HepG2 (cell line): ENCODE measurements around the gene PIEZO1. TPM values are rescaled to one million over a fixed set of nuclear protein-coding genes. Genes with fewer than 3 reads are reported as not detected.

Source experiments
- ATAC-seq: fragments of 200-7000 bp; cut with Tn5 transposase; 3 replicates; pipeline ENCODE4 v1.9.1; 2020; ENCODE audit warnings: mild to moderate bottlenecking, moderate library complexity
- BruUV-seq: library from RNA; stranded (reverse); fragments of 400-500 nt; replicated peaks from 2 replicates; lab custom pipeline; 2021; lab: Mats Ljungman, UMichigan
- CTCF ChIA-PET: fragments of 300-600 bp; formaldehyde crosslinking; extraction: SDS; loops from one replicate; lab custom pipeline; 2021; ENCODE audit warnings: low total read pairs, inconsistent platforms, low intra/inter-chr PET ratio; lab: Yijun Ruan, JAX
- POLR2A ChIA-PET: fragments of 350-600 bp; sonication (Branson Sonifier 250); formaldehyde crosslinking; loops from one replicate; lab custom pipeline; 2020; ENCODE audit warnings: antibody characterized with exemption, inconsistent platforms; lab: Yijun Ruan, JAX
- DNase-seq: peaks from one replicate; pipeline ENCODE4 v3.0.0-alpha.2; 2015; ENCODE audit warnings: low spot score
- FAIRE-seq: peaks from 3 replicates; lab custom pipeline; 2011; peaks lifted over from hg19 to GRCh38; lab: Jason Lieb, UNC
- H2AFZ ChIP-seq: one replicate; pipeline ENCODE4 v1.6.1; 2011; ENCODE audit warnings: low read length, inconsistent platforms
- H3K27ac ChIP-seq: fragments of 300-600 bp; 3 replicates; pipeline ENCODE4 v1.8.0; 2011; ENCODE audit warnings: mixed run types, mild to moderate bottlenecking, mixed read lengths, low read length, inconsistent platforms; ENCODE audit not compliant: insufficient read depth; ENCODE audit errors: extremely low read length
- H3K27me3 ChIP-seq, 2 experiments: fragments of 200-600 bp in 1 of 2; 2 replicates in 1 of 2; 3 replicates in 1 of 2; pipeline versions ENCODE4 v1.6.0 to v1.8.0; 2011; ENCODE audit warnings: low read length in 2 of 2, mild to moderate bottlenecking in 2 of 2, moderate library complexity in 2 of 2, inconsistent platforms in 1 of 2; ENCODE audit not compliant: insufficient read depth in 2 of 2, control insufficient read depth in 1 of 2
- H3K36me3 ChIP-seq, 2 experiments: fragments of 200-600 bp in 1 of 2; replicated peaks in 1 of 2; 2 replicates in 1 of 2; 3 replicates in 1 of 2; pipeline versions ENCODE4 v1.5.1 to v1.8.0; 2011; ENCODE audit warnings: low read length in 2 of 2, inconsistent platforms in 1 of 2; ENCODE audit not compliant: insufficient read depth in 2 of 2, control insufficient read depth in 1 of 2
- H3K4me1 ChIP-seq: 2 replicates; pipeline ENCODE4 v1.5.1; 2012; ENCODE audit warnings: low read length, inconsistent platforms; ENCODE audit not compliant: insufficient read depth
- H3K4me2 ChIP-seq: 2 replicates; pipeline ENCODE4 v1.6.0; 2011; ENCODE audit warnings: low read depth, low read length, inconsistent platforms
- H3K4me3 ChIP-seq, 3 experiments: fragments of 200-600 bp in 1 of 3; sonication (generic), shearing (Covaris generic) in 1 of 3; replicated peaks in 1 of 3; 2 replicates each; pipeline ENCODE4 v1.5.1; 2011 to 2016; ENCODE audit warnings: low read length in 3 of 3, inconsistent platforms in 2 of 3, low read depth in 2 of 3, mild to moderate bottlenecking in 2 of 3, control low read depth in 1 of 3, mixed read lengths in 1 of 3; ENCODE audit not compliant: insufficient read depth in 1 of 3
- H3K79me2 ChIP-seq: one replicate; pipeline ENCODE4 v1.6.1; 2011; ENCODE audit warnings: low read length, inconsistent platforms; ENCODE audit not compliant: insufficient read depth
- H3K9ac ChIP-seq: 2 replicates; pipeline ENCODE4 v1.6.0; 2011; ENCODE audit warnings: mild to moderate bottlenecking, low read depth, low read length, inconsistent platforms; ENCODE audit not compliant: insufficient read depth
- H3K9me3 ChIP-seq: 2 replicates; pipeline ENCODE4 v1.5.1; 2012; ENCODE audit warnings: mild to moderate bottlenecking, low read length
- H4K20me1 ChIP-seq: 2 replicates; pipeline ENCODE4 v1.6.0; 2011; ENCODE audit warnings: inconsistent platforms, mild to moderate bottlenecking, low read length, moderate library complexity; ENCODE audit not compliant: insufficient read depth
- ETV5 ChIP-seq: IDR thresholded peaks from 2 replicates; pipeline ENCODE4 v1.6.1; 2018; ENCODE audit warnings: missing biosample characterization, missing genetic modification reagents, inconsistent platforms, borderline replicate concordance
- FOSL1 ChIP-seq: sonication (generic); formaldehyde crosslinking; IDR thresholded peaks from 2 replicates; pipeline ENCODE4 v1.9.0; 2021; ENCODE audit warnings: missing genetic modification reagents, borderline replicate concordance
- HCFC1 ChIP-seq: fragments of 150-350 bp; IDR thresholded peaks from 2 replicates; pipeline ENCODE4 v1.6.1; 2014; ENCODE audit warnings: low read depth, low read length
- HMGXB4 ChIP-seq, 2 experiments: sonication (generic) in 1 of 2; formaldehyde crosslinking in 1 of 2; IDR thresholded peaks; 2 replicates each; pipeline versions ENCODE4 v1.4.0 to v1.6.1; 2018 to 2020; ENCODE audit warnings: missing genetic modification reagents in 2 of 2, borderline replicate concordance in 1 of 2, low read depth in 1 of 2, mild to moderate bottlenecking in 1 of 2, missing biosample characterization in 1 of 2
- NRL ChIP-seq: sonication (generic); formaldehyde crosslinking; IDR thresholded peaks from 2 replicates; pipeline ENCODE4 v1.5.0; 2020; ENCODE audit warnings: missing genetic modification reagents, mild to moderate bottlenecking, moderate library complexity, borderline replicate concordance
- ZBTB49 ChIP-seq: sonication (generic); formaldehyde crosslinking; IDR thresholded peaks from 2 replicates; pipeline ENCODE4 v1.4.0; 2020; ENCODE audit warnings: missing genetic modification reagents, borderline replicate concordance
- ZNF33A ChIP-seq: sonication (generic); formaldehyde crosslinking; IDR thresholded peaks from 2 replicates; pipeline ENCODE4 v1.5.1; 2020; ENCODE audit warnings: missing genetic modification reagents, mild to moderate bottlenecking, moderate library complexity, borderline replicate concordance
- ZNF761 ChIP-seq: sonication (generic); formaldehyde crosslinking; conservative IDR thresholded peaks from 2 replicates; pipeline ENCODE4 v1.4.0; 2020; ENCODE audit warnings: mild to moderate bottlenecking, missing genetic modification reagents
- WGBS: methylation state at CpG from one replicate; pipeline ENCODE4 v1.1.6; 2017; ENCODE audit warnings: low lambda C conversion rate; 5-methylcytosine and 5-hydroxymethylcytosine counted together
- in situ Hi-C: cut with HindIII; loops from 2 replicates; pipeline ENCODE4 v1.10.0; 2017; ENCODE audit warnings: low pct_unique_long_range_greater_than_20kb; ENCODE audit not compliant: extremely low pct_ligation_motif_present
- intact Hi-C: fragments of 100-400 bp; cut with micrococcal nuclease; formaldehyde crosslinking; loops from one replicate; pipeline ENCODE4 v1.10.0; 2022; ENCODE audit not compliant: unreplicated experiment
- polyA plus RNA-seq, 8 experiments: library from polyadenylated mRNA; depleted of rRNA in 3 of 8; stranded (reverse) in 7 of 8; unstranded in 1 of 8; fragments of >200 nt; fragmentation: Illumina TruSeq in 4 of 8; extraction: Trizol in 4 of 8; gene quantifications; 2 replicates each; pipeline versions ENCODE4 v1.2.1 to v1.2.3, GENCODE V29; 2011 to 2016; ENCODE audit warnings: low read depth in 4 of 8, missing spikeins in 1 of 8, mixed read lengths in 1 of 8; ENCODE audit not compliant: insufficient read depth in 1 of 8
- total RNA-seq, 5 experiments: library from RNA; depleted of rRNA; stranded (reverse); fragments of >200 nt; fragmentation: Illumina TruSeq; extraction: Trizol; gene quantifications; 2 replicates each; pipeline ENCODE4 v1.2.3, GENCODE V29; 2016; ENCODE audit warnings: low read depth in 1 of 5
- TF ChIP-seq, protein P1 (sequence below): IDR thresholded peaks from 2 replicates; pipeline ENCODE4 v1.6.1; 2018; ENCODE audit warnings: missing genetic modification reagents

The PIEZO1 gene
- total and polyA plus RNA-seq, 2 of the 13 experiments (the other 11 are each of a cell fraction or from before 2014, with no cell fraction given) = 67.9 to 85.0 TPM

GRCh38 chr16:88705801-88706228 is 79.2 kb downstream of the PIEZO1 start:
- FAIRE-seq (no peak), DNase-seq (no peak), ATAC-seq (peak; percentile 2)
- H3K27ac ChIP-seq = peak overlapping the region; percentile 22
- H4K20me1 ChIP-seq = no peaks in the 10 kb centered on the region
- ChIA-PET POLR2A (interaction anchor here (1.4 kb wide), 1 partner anchor 43 kb away, joined by 5 read pairs; the partner anchor contains the start of gene MVD), CTCF (interaction anchor here (1.0 kb wide), 1 partner anchor 133 kb away, joined by 4 read pairs; no protein-coding TSS in a partner anchor)
- peaks cover 31% of the 10 kb centered on the region for H3K79me2 ChIP-seq
- H2AFZ ChIP-seq = no peak overlapping the region
- H3K27me3 ChIP-seq = peaks cover 0 to 3% of the 10 kb centered on the region in 2 experiments; a peak in 1 of 5 replicates
- peak overlapping the region; percentile 93 for H3K4me2 ChIP-seq
- intact Hi-C loops = no loop called here
- 1% methylated on average over 17 of the region's 57 CpGs for WGBS
- H3K9me3 ChIP-seq = no peaks in the 10 kb centered on the region
- H3K9ac ChIP-seq = peak overlapping the region; percentile 92
- BruUV-seq = no TSS peak
- H3K4me1 ChIP-seq = peaks cover 80% of the 10 kb centered on the region
- H3K4me3 ChIP-seq = peak overlapping the region; percentile 82 to 99 (median 83)
- in situ Hi-C loops = no loop called here
- no peaks in the 10 kb centered on the region for H3K36me3 ChIP-seq
- no peak for TF ChIP-seq ZNF33A (CRISPR knock-in tag)
- TF ChIP-seq, protein P1, sequence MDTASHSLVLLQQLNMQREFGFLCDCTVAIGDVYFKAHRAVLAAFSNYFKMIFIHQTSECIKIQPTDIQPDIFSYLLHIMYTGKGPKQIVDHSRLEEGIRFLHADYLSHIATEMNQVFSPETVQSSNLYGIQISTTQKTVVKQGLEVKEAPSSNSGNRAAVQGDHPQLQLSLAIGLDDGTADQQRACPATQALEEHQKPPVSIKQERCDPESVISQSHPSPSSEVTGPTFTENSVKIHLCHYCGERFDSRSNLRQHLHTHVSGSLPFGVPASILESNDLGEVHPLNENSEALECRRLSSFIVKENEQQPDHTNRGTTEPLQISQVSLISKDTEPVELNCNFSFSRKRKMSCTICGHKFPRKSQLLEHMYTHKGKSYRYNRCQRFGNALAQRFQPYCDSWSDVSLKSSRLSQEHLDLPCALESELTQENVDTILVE (CRISPR knock-in tag) = no peak
- TF ChIP-seq ETV5 (CRISPR knock-in tag) = no peak
- peak; percentile 14; the same call in 1 of the 2 replicates for TF ChIP-seq ZNF761 (CRISPR knock-in tag)
- TF ChIP-seq FOSL1 (CRISPR knock-in tag) = no peak
- no peak for TF ChIP-seq NRL
- TF ChIP-seq ZBTB49 (CRISPR knock-in tag) = no peak
- no peak for TF ChIP-seq HCFC1
- TF ChIP-seq HMGXB4 (CRISPR knock-in tag; IDR thresholded peaks at IDR 0.05; ENCODE audit: borderline replicate concordance in 1 of 2, low read depth in 1 of 2) = peak in 1 of 2 experiments; percentile 8; a peak in 1 of 4 replicates
